ENCODE results near the gene SLC37A1.
A peak's percentile ranks its signal among the peaks of the same experiment; 100 is the strongest.

The SLC37A1 gene

DNA sequence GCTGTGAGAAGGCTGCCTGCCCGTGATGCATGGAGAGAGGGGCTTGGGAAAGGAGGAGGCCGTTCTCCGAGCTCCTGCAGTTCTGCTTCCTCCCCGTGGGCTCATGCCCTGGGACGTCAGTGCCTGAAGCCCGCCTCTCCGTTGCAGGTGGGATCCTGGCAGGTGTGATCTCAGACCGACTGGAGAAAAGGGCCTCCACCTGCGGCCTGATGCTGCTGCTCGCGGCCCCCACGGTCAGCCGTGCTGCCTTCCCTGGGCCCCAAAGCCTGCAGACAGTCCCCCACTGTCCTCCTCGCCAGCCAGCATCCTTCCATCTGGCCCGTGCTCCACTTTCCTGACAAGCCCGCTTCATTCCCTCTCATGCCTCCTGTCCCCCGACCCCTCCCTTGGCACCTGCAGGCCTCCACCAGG is 50.9 kb downstream of the SLC37A1 start:
- no peak for DNase-seq

DNA sequence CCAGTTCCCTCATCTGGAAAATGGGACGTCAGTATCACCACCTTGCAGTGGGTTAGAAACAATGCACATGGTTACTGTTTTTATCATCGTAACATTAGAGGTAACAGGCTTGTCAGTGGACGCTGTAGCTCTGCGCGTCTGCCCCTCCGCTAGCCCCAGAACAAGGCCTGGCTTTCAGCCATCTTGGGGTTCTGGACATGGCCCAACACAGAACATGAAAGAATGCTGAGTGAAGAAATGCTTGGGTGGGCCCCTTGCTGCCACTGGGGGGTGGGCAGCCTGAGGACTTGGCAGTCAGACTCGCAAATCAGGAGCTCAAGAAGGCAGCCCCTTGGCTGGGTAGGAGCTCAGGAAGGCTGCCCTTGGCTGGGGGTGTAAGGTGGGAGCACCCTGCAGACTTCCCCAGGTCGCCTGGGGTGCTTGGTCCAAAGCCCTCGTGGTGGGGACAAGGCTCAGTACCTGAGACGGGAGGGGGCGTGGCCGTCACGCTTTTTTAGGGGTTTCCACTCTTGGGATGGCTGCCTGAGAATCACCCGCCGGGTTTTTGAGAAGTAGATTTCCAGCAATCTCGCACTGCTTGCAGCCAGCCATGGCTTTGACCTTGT is 51.7 kb downstream of the SLC37A1 start:
- DNase-seq, result no peak

- no peak for DNase-seq
These were observed 52.4 kb downstream of the SLC37A1 start for GRCh38 chr21:42565886-42566523.

- no peak for DNase-seq
These were observed 53.0 kb downstream of the SLC37A1 start for GRCh38 chr21:42566524-42567213.

GRCh38 chr21:42567214-42567555 is 53.5 kb downstream of the SLC37A1 start:
- no peak for DNase-seq

DNA sequence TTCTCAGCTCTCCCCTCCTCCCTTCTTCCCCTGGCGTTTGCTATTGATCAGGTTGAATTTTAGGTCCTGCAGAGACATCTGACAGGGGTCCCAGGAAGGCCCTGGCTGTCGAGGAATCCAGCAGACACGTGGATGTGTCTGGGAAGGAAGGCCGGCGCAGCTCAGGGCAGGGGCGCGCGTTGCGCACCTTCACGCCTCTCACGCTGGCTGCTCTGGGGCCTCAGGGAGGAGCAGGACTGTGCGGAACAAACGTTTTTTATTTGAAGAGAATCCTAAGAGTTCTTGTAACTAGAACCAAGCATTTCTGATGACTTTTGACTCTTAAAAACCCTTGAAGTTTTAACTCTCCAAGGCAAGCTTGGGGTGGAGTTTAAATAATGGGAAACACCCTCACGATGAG is 54.2 kb downstream of the SLC37A1 start:
- DNase-seq, result no peak

DNA sequence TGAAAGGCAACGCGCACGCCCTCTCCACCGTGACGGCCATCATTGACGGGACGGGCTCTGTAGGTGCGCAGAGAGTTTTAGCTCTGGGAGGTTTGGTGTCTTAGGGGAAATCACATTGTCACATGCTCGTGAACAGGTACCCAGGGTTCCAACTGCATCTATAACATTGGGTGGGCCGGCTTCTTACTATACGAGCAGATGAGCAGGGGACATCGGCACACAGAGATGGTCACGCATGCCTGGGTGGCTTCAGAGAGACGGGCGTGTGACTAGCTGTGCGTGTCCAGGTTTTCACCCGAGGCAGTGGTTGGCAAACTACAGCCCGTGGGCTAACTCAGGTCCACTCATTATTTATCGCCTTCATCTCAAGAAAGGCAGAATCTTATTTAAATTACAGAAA is 54.7 kb downstream of the SLC37A1 start:
- no peak for DNase-seq

GRCh38 chr21:42568866-42569731 is 55.4 kb downstream of the SLC37A1 start:
- DNase-seq, result peak; percentile 69

GRCh38 chr21:42569732-42570301 is 56.2 kb downstream of the SLC37A1 start:
- DNase-seq, result no peak

DNA sequence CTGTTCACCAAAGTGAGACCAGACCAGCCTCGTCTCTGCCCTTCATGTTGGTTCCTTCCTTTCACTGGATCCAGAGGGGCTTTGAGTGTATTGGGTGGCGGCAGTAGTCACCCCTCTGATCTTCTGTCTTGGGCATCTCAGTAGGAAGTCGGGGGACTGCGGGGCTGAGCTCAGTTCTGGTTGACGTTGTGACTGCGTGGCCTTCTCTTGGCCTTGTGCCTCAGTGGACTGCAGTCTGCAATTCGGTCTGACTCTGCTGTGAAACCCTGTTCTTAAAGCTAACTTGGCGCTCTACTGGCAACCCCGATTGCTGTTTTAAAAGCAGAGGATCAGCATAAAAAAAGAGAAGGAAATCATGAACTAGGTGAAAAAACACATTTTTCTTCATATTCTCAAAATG is 56.7 kb downstream of the SLC37A1 start:
- no peak for DNase-seq

- no peak for DNase-seq
These were observed 57.3 kb downstream of the SLC37A1 start for GRCh38 chr21:42570841-42571387.

- no peak for DNase-seq
These were observed 57.9 kb downstream of the SLC37A1 start for GRCh38 chr21:42571391-42572150.

DNA sequence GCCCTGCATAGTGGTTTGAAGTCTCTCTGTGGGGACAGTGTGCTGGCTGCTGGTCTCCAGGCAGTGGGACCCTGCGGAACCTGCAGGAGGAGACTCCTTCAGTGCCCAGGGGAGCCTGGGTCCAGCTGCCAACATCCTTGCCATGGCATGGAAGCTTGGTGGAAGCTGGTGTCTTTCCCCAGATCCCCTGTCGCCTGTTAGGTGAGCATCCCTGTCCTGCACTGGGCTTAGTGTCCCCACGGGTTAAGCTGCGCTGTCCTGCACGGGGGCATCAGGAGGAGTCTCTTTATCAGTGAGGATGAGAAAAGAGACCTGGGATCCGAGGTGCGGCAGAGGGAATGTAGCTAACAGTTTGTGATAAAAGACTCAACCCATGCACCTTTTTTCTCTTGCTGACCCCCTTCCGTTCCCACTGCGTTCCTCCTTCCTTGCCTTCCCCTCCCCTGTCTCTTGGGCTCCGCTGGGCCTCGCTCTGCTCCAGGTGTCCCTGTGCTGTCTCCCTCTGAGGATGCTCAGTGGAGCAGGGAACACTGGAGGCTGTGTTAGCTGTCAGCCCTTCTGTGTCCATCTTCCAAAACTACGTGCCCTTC is 59.3 kb downstream of the SLC37A1 start:
- no peak for DNase-seq

GRCh38 chr21:42574234-42575027 is 60.8 kb downstream of the SLC37A1 start:
- no peak for DNase-seq

DNA sequence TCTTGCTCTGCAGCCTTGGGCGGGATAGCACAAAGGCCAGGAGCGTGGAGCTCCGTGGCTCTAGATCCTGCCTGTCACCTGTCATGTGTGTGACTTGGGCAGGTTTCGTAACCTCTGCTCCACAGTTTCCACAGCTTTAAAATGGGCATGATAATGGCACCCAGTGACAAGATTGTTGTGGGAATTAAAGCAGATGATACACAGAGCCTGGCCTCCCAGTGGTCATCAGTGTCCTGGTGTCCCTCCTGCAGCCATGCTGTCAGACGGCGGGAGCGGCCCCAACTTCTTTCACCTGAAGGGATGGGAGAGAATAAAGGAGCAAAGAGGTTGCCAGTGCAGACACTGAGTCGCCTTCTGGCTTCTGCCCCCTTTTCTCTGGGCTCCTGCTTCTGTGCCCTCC is 61.5 kb downstream of the SLC37A1 start:
- no peak for DNase-seq

DNA sequence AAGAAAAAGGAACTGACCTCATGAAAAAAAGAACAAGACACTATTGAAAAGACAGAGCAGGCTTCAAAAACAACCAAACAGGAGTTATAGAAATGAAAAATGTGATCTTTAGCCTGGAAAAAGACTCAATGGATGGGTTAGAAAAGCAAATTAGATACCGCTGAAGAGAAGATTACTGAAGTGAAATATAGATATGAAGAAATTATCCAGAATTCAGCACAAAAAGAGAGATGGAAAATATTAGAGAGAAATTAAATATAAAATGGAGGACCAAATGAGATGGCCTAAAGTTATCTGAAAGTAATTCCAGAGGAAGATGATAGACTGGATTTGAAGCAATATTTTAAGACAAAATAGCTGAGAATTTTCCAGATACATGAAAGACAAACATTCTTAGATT is 63.0 kb downstream of the SLC37A1 start:
- no peak for DNase-seq

- DNase-seq, result no peak
These were observed 64.4 kb downstream of the SLC37A1 start for GRCh38 chr21:42578034-42578433.

- no peak for DNase-seq
These were observed 65.2 kb downstream of the SLC37A1 start for GRCh38 chr21:42578761-42579415.

GRCh38 chr21:42579456-42580075 is 65.9 kb downstream of the SLC37A1 start:
- no peak for DNase-seq
